Activated naive CD8-positive, alpha-beta T cell treated with anti-CD3 and anti-CD28 coated beads for 36 hours (primary cell): ENCODE results near the gene XYLB. TPM values are rescaled to one million over a fixed set of nuclear protein-coding genes. Genes with fewer than 3 reads are reported as not detected.
A peak's percentile ranks its signal among the peaks of the same experiment; 100 is the strongest.

Source experiments
- DNase-seq: peaks from one replicate; pipeline ENCODE4 v3.0.0; 2021
- H3K27ac Mint-ChIP-seq: one replicate; pipeline ENCODE4 v1.8.0; 2022; ENCODE audit warnings: mild to moderate bottlenecking, moderate library complexity, mixed read lengths
- H3K27me3 Mint-ChIP-seq: one replicate; pipeline ENCODE4 v1.8.0; 2022; ENCODE audit warnings: mild to moderate bottlenecking, mixed read lengths
- H3K36me3 Mint-ChIP-seq: one replicate; pipeline ENCODE4 v1.8.0; 2021; ENCODE audit warnings: mild to moderate bottlenecking, mixed read lengths
- H3K4me1 Mint-ChIP-seq: one replicate; pipeline ENCODE4 v1.8.0; 2021; ENCODE audit warnings: mixed read lengths
- H3K4me3 Mint-ChIP-seq: one replicate; pipeline ENCODE4 v1.8.0; 2022; ENCODE audit warnings: mild to moderate bottlenecking, moderate library complexity, mixed read lengths
- H3K9me3 Mint-ChIP-seq: one replicate; pipeline ENCODE4 v1.8.0; 2022; ENCODE audit warnings: mixed read lengths
- total RNA-seq, 2 experiments: library from RNA; stranded (reverse); gene quantifications; one replicate each; pipeline ENCODE4 v1.2.3, GENCODE V29; 2021

The XYLB gene
- total RNA-seq, 2 experiments from 2014 or later = 6.0 to 6.9 TPM

- no peaks in the 10 kb centered on the region for H3K36me3 Mint-ChIP-seq
- no peaks in the 10 kb centered on the region for H3K27me3 Mint-ChIP-seq
- no peak overlapping the region for H3K27ac Mint-ChIP-seq
- no peak overlapping the region for H3K4me3 Mint-ChIP-seq
- no peaks in the 10 kb centered on the region for H3K9me3 Mint-ChIP-seq
- H3K4me1 Mint-ChIP-seq = no peaks in the 10 kb centered on the region
- no peak for DNase-seq
Measured at GRCh38 chr3:38343797-38344594, 2.6 kb upstream of the XYLB start.

- Mint-ChIP-seq H3K9me3 (no peaks in the 10 kb centered on the region), H3K4me1 (no peaks in the 10 kb centered on the region), H3K4me3 (peak overlapping the region; percentile 77), H3K27me3 (no peaks in the 10 kb centered on the region), H3K27ac (peak overlapping the region; percentile 60), H3K36me3 (no peaks in the 10 kb centered on the region)
- DNase-seq = no peak
Measured at GRCh38 chr3:38345879-38346586, 552 bp upstream of the XYLB start.

- no peaks in the 10 kb centered on the region for H3K9me3 Mint-ChIP-seq
- peak overlapping the region; percentile 78 for H3K4me3 Mint-ChIP-seq
- H3K36me3 Mint-ChIP-seq = peaks cover 11% of the 10 kb centered on the region
- H3K27ac Mint-ChIP-seq = no peak overlapping the region
- no peaks in the 10 kb centered on the region for H3K27me3 Mint-ChIP-seq
- H3K4me1 Mint-ChIP-seq = no peaks in the 10 kb centered on the region
- DNase-seq = no peak
Measured at GRCh38 chr3:38347421-38348200, 1.0 kb downstream of the XYLB start.

- no peaks in the 10 kb centered on the region for H3K4me1 Mint-ChIP-seq
- no peaks in the 10 kb centered on the region for H3K9me3 Mint-ChIP-seq
- H3K4me3 Mint-ChIP-seq = no peak overlapping the region
- H3K36me3 Mint-ChIP-seq = peaks cover 17% of the 10 kb centered on the region
- no peaks in the 10 kb centered on the region for H3K27me3 Mint-ChIP-seq
- H3K27ac Mint-ChIP-seq = no peak overlapping the region
- DNase-seq = no peak
Measured at GRCh38 chr3:38348903-38349302, 2.3 kb downstream of the XYLB start.

GRCh38 chr3:38349684-38350359 lies 3.2 kb downstream of the XYLB start:
- Mint-ChIP-seq H3K4me1 (no peaks in the 10 kb centered on the region), H3K9me3 (no peaks in the 10 kb centered on the region), H3K36me3 (peaks cover 17% of the 10 kb centered on the region), H3K27ac (no peak overlapping the region), H3K4me3 (no peak overlapping the region), H3K27me3 (no peaks in the 10 kb centered on the region)
- no peak for DNase-seq

GRCh38 chr3:38353151-38353550 lies 6.6 kb downstream of the XYLB start:
- Mint-ChIP-seq H3K27ac (no peak overlapping the region), H3K9me3 (no peaks in the 10 kb centered on the region), H3K4me1 (no peaks in the 10 kb centered on the region), H3K36me3 (peaks cover 27% of the 10 kb centered on the region), H3K27me3 (no peaks in the 10 kb centered on the region), H3K4me3 (no peak overlapping the region)
- DNase-seq = no peak

- H3K27ac Mint-ChIP-seq = no peak overlapping the region
- H3K4me3 Mint-ChIP-seq = no peak overlapping the region
- H3K27me3 Mint-ChIP-seq = no peaks in the 10 kb centered on the region
- peaks cover 27% of the 10 kb centered on the region for H3K36me3 Mint-ChIP-seq
- no peaks in the 10 kb centered on the region for H3K9me3 Mint-ChIP-seq
- no peak for DNase-seq
- no peaks in the 10 kb centered on the region for H3K4me1 Mint-ChIP-seq
Measured at GRCh38 chr3:38354588-38355330, 8.2 kb downstream of the XYLB start.

- DNase-seq = no peak
- no peaks in the 10 kb centered on the region for H3K9me3 Mint-ChIP-seq
- peaks cover 28% of the 10 kb centered on the region for H3K36me3 Mint-ChIP-seq
- H3K27me3 Mint-ChIP-seq = no peaks in the 10 kb centered on the region
- no peak overlapping the region for H3K27ac Mint-ChIP-seq
- peaks cover 3% of the 10 kb centered on the region for H3K4me1 Mint-ChIP-seq
- H3K4me3 Mint-ChIP-seq = no peak overlapping the region
Measured at GRCh38 chr3:38359038-38359437, 12.5 kb downstream of the XYLB start.

GRCh38 chr3:38360345-38360744 lies 13.8 kb downstream of the XYLB start:
- peaks cover 9% of the 10 kb centered on the region for H3K4me1 Mint-ChIP-seq
- DNase-seq = no peak
- H3K27ac Mint-ChIP-seq = no peak overlapping the region
- H3K36me3 Mint-ChIP-seq = peaks cover 32% of the 10 kb centered on the region
- H3K27me3 Mint-ChIP-seq = no peaks in the 10 kb centered on the region
- H3K4me3 Mint-ChIP-seq = no peak overlapping the region
- no peaks in the 10 kb centered on the region for H3K9me3 Mint-ChIP-seq

GRCh38 chr3:38361496-38361895 lies 14.9 kb downstream of the XYLB start:
- peaks cover 32% of the 10 kb centered on the region for H3K36me3 Mint-ChIP-seq
- DNase-seq = no peak
- H3K4me1 Mint-ChIP-seq = peaks cover 9% of the 10 kb centered on the region
- H3K27ac Mint-ChIP-seq = no peak overlapping the region
- H3K27me3 Mint-ChIP-seq = no peaks in the 10 kb centered on the region
- H3K9me3 Mint-ChIP-seq = no peaks in the 10 kb centered on the region
- no peak overlapping the region for H3K4me3 Mint-ChIP-seq

- no peak for DNase-seq
- H3K9me3 Mint-ChIP-seq = no peaks in the 10 kb centered on the region
- H3K27ac Mint-ChIP-seq = no peak overlapping the region
- no peaks in the 10 kb centered on the region for H3K27me3 Mint-ChIP-seq
- peaks cover 26% of the 10 kb centered on the region for H3K36me3 Mint-ChIP-seq
- H3K4me1 Mint-ChIP-seq = peaks cover 9% of the 10 kb centered on the region
- no peak overlapping the region for H3K4me3 Mint-ChIP-seq
Measured at GRCh38 chr3:38362825-38363224, 16.2 kb downstream of the XYLB start.

GRCh38 chr3:38364721-38365400 lies 18.3 kb downstream of the XYLB start:
- Mint-ChIP-seq H3K36me3 (peaks cover 36% of the 10 kb centered on the region), H3K27me3 (no peaks in the 10 kb centered on the region), H3K27ac (no peak overlapping the region), H3K4me1 (peaks cover 9% of the 10 kb centered on the region), H3K4me3 (no peak overlapping the region), H3K9me3 (no peaks in the 10 kb centered on the region)
- no peak for DNase-seq

- Mint-ChIP-seq H3K9me3 (no peaks in the 10 kb centered on the region), H3K27ac (no peak overlapping the region), H3K27me3 (no peaks in the 10 kb centered on the region), H3K4me3 (no peak overlapping the region), H3K36me3 (peaks cover 33% of the 10 kb centered on the region), H3K4me1 (peaks cover 9% of the 10 kb centered on the region)
- DNase-seq = no peak
Measured at GRCh38 chr3:38365469-38366062, 19.0 kb downstream of the XYLB start.
